ENCODE data around the gene BARX1. TPM values are rescaled to one million over a fixed set of nuclear protein-coding genes. Genes with fewer than 3 reads are reported as not detected.

The BARX1 gene
- total and polyA plus RNA-seq, 2 donors (not counting 1 experiment from before 2014, with no cell fraction given) = not detected

DNA sequence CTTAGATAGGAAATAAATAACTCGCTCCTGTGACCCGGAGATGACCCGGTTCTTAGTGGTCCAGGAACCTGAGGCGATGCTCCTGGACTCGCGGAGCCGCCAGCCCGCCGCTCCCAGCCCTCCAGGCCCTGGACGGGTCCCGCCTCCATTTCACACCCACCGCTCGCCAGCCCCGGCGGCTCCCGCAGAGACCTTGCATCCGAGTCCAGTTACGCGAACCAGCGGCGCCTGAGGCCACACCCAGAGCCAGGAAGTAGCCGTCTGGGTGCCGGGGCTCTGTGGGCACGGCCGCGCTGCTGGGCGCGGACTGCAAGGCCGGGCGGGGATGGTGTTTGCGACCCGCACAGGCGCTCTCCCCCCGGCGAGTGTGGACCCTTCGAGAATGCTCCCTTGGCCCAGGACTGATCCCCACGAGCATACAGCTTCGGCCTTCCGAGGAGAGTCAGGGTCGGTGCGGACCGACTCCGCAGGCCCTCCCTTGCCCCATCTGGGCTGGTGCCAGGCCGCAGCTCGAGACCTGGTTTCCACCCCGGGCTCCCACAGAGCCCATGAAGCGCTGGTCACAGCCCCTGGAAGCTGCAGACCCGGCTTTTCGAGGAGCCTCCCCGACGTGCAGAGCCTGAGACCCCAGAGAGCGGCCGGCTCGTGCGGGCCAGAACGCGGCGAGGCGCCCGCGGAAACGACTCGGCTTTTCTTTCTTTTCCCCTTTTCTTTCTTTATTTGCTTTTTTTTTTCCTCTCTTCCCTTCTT, 5.2 kb upstream of the BARX1 start:
- H4K20me1 ChIP-seq (ENCODE audit: control insufficient read depth, extremely low read depth, insufficient read depth, low read length) = no peaks in the 10 kb centered on the region
- H3K4me3 ChIP-seq (replicated peaks in 1 of 4; ENCODE audit: control extremely low read depth in 1 of 4, insufficient read depth in 1 of 4, low read depth in 3 of 4, low read length in 4 of 4) = no peak overlapping the region
- no peaks in the 10 kb centered on the region for H3K4me1 ChIP-seq (ENCODE audit: control insufficient read depth, extremely low read depth, insufficient read depth, low read length)
- TF ChIP-seq, protein P1, sequence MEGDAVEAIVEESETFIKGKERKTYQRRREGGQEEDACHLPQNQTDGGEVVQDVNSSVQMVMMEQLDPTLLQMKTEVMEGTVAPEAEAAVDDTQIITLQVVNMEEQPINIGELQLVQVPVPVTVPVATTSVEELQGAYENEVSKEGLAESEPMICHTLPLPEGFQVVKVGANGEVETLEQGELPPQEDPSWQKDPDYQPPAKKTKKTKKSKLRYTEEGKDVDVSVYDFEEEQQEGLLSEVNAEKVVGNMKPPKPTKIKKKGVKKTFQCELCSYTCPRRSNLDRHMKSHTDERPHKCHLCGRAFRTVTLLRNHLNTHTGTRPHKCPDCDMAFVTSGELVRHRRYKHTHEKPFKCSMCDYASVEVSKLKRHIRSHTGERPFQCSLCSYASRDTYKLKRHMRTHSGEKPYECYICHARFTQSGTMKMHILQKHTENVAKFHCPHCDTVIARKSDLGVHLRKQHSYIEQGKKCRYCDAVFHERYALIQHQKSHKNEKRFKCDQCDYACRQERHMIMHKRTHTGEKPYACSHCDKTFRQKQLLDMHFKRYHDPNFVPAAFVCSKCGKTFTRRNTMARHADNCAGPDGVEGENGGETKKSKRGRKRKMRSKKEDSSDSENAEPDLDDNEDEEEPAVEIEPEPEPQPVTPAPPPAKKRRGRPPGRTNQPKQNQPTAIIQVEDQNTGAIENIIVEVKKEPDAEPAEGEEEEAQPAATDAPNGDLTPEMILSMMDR (conservative IDR thresholded peaks at IDR 0.05 in 1 of 2, IDR thresholded peaks at IDR 0.05 in 1 of 2; ENCODE audit: low read depth in 1 of 2, low read length in 2 of 2) = no peak
- TF ChIP-seq EZH2 (IDR thresholded peaks at IDR 0.05; ENCODE audit: low read length, missing control alignments) = peak; percentile 98
- H3K79me2 ChIP-seq (ENCODE audit: control insufficient read depth, insufficient read depth, low read length) = no peaks in the 10 kb centered on the region
- peak in 1 of 2 donors; percentile 6 for DNase-seq (ENCODE audit: low read depth in 2 of 2)
- no peak overlapping the region for H3K9ac ChIP-seq (ENCODE audit: insufficient read depth, low read length)
- H3K27me3 ChIP-seq (ENCODE audit: control insufficient read depth, insufficient read depth, low read length) = peaks cover 65% of the 10 kb centered on the region
- no peak overlapping the region for H2AFZ ChIP-seq (ENCODE audit: low read length)
- no peak overlapping the region for H3K4me2 ChIP-seq (ENCODE audit: extremely low read depth, insufficient read depth, low read length)
- no peak overlapping the region for H3K27ac ChIP-seq (ENCODE audit: insufficient read depth, low read length)
- no peaks in the 10 kb centered on the region for H3K9me3 ChIP-seq (ENCODE audit: control insufficient read depth, insufficient read depth, low read depth, low read length)
- no peaks in the 10 kb centered on the region for H3K36me3 ChIP-seq (ENCODE audit: control insufficient read depth, insufficient read depth, low read length)

DNA sequence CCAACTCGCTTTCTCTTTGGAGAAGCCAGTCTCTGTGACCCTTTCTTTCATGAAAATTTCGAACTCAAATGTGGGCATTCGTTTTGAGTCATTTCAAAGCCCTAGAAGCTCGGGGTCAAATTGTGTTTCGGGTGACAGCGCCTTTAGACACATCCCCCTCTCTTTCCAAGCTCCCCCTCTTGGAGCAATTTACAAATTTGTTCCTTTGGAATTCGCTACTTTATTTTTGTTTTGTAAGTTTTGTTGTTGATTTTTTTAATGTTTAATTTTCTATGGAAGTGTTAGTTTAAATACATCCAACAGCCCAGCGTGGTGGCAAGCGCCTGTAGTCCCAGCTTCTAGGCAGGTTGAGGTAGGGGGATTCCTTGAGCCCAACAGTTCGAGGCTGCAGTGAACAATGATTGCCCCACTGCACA, 4.6 kb upstream of the BARX1 start:
- peaks cover 66% of the 10 kb centered on the region for H3K27me3 ChIP-seq (ENCODE audit: control insufficient read depth, insufficient read depth, low read length)
- H3K9ac ChIP-seq (ENCODE audit: insufficient read depth, low read length) = no peak overlapping the region
- no peaks in the 10 kb centered on the region for H3K4me1 ChIP-seq (ENCODE audit: control insufficient read depth, extremely low read depth, insufficient read depth, low read length)
- DNase-seq (ENCODE audit: low read depth in 2 of 2) = peak in 1 of 2 donors; percentile 32
- no peak overlapping the region for H3K27ac ChIP-seq (ENCODE audit: insufficient read depth, low read length)
- no peak overlapping the region for H3K4me2 ChIP-seq (ENCODE audit: extremely low read depth, insufficient read depth, low read length)
- no peak overlapping the region for H2AFZ ChIP-seq (ENCODE audit: low read length)
- no peaks in the 10 kb centered on the region for H4K20me1 ChIP-seq (ENCODE audit: control insufficient read depth, extremely low read depth, insufficient read depth, low read length)
- TF ChIP-seq, protein P1 (conservative IDR thresholded peaks at IDR 0.05 in 1 of 2, IDR thresholded peaks at IDR 0.05 in 1 of 2; ENCODE audit: low read depth in 1 of 2, low read length in 2 of 2) = no peak
- TF ChIP-seq EZH2 (IDR thresholded peaks at IDR 0.05; ENCODE audit: low read length, missing control alignments) = no peak
- no peaks in the 10 kb centered on the region for H3K79me2 ChIP-seq (ENCODE audit: control insufficient read depth, insufficient read depth, low read length)
- H3K36me3 ChIP-seq (ENCODE audit: control insufficient read depth, insufficient read depth, low read length) = no peaks in the 10 kb centered on the region
- no peaks in the 10 kb centered on the region for H3K9me3 ChIP-seq (ENCODE audit: control insufficient read depth, insufficient read depth, low read depth, low read length)
- no peak overlapping the region for H3K4me3 ChIP-seq (replicated peaks in 1 of 4; ENCODE audit: control extremely low read depth in 1 of 4, insufficient read depth in 1 of 4, low read depth in 3 of 4, low read length in 4 of 4)

DNA sequence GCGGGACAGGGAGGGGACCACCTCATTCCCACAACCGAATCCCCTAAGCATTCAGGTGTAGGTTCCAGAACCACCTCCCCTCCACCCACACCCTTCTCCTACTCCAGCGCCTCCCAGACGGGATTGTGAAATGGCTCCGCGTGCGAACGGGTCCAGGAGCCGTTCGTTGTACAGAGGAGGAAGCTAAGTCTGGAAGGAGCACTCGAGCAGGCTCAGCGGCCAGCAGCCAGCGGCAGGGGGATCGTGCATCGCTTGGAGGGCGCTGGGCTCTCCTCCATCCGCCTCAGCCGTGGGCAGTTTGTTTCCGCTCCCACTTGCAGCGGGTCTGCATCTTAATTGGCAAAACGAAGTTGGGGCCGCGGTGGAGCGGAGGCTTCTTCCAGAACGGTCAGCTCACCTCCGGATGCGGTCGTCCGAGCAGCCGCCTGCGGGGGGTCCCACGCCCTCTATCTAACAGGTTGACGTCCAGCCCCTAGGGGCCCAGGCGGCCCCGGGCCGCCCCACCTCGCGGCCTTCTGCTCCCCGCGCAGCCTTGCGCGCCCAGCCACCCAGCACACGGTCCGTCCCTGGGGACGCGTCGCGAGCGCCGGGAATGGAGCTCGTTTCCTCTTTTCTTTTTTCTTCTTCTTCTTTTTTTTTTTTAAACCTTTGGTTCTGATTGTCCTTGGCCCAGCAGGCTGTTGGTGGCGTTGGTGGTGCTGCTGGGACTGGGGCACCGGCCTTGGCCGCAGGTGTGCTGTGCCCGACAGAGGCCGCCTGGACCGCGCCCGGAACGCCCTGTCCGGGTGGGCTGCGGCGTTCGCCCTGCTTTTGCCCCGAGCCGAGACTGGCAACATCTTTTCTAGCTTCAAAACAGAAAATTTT, 3.9 kb upstream of the BARX1 start:
- no peaks in the 10 kb centered on the region for H3K9me3 ChIP-seq (ENCODE audit: control insufficient read depth, insufficient read depth, low read depth, low read length)
- no peak overlapping the region for H3K4me2 ChIP-seq (ENCODE audit: extremely low read depth, insufficient read depth, low read length)
- no peak overlapping the region for H3K9ac ChIP-seq (ENCODE audit: insufficient read depth, low read length)
- peaks cover 71% of the 10 kb centered on the region for H3K27me3 ChIP-seq (ENCODE audit: control insufficient read depth, insufficient read depth, low read length)
- peak; percentile 18 to 34 for DNase-seq (ENCODE audit: low read depth in 2 of 2)
- TF ChIP-seq, protein P1 (conservative IDR thresholded peaks at IDR 0.05 in 1 of 2, IDR thresholded peaks at IDR 0.05 in 1 of 2; ENCODE audit: low read depth in 1 of 2, low read length in 2 of 2) = no peak
- TF ChIP-seq EZH2 (IDR thresholded peaks at IDR 0.05; ENCODE audit: low read length, missing control alignments) = peak; percentile 92
- H3K36me3 ChIP-seq (ENCODE audit: control insufficient read depth, insufficient read depth, low read length) = no peaks in the 10 kb centered on the region
- H3K79me2 ChIP-seq (ENCODE audit: control insufficient read depth, insufficient read depth, low read length) = no peaks in the 10 kb centered on the region
- no peaks in the 10 kb centered on the region for H3K4me1 ChIP-seq (ENCODE audit: control insufficient read depth, extremely low read depth, insufficient read depth, low read length)
- no peaks in the 10 kb centered on the region for H4K20me1 ChIP-seq (ENCODE audit: control insufficient read depth, extremely low read depth, insufficient read depth, low read length)
- H2AFZ ChIP-seq (ENCODE audit: low read length) = no peak overlapping the region
- no peak overlapping the region for H3K27ac ChIP-seq (ENCODE audit: insufficient read depth, low read length)
- no peak overlapping the region for H3K4me3 ChIP-seq (replicated peaks in 1 of 4; ENCODE audit: control extremely low read depth in 1 of 4, insufficient read depth in 1 of 4, low read depth in 3 of 4, low read length in 4 of 4)

Data from fibroblast of lung (primary cell).